ENCODE data around the gene MZT2B. TPM values are rescaled to one million over a fixed set of nuclear protein-coding genes. Genes with fewer than 3 reads are reported as not detected.
"Not testable (repeated sequence)": the region's sequence is repeated elsewhere in the genome, so short reads cannot be mapped to it uniquely, and the experiment has no call there.

MZT2B gene
- total and polyA plus RNA-seq, 2 of the 4 experiments (the other 2 are of a cell fraction) = 24.9 to 115 TPM

DNA sequence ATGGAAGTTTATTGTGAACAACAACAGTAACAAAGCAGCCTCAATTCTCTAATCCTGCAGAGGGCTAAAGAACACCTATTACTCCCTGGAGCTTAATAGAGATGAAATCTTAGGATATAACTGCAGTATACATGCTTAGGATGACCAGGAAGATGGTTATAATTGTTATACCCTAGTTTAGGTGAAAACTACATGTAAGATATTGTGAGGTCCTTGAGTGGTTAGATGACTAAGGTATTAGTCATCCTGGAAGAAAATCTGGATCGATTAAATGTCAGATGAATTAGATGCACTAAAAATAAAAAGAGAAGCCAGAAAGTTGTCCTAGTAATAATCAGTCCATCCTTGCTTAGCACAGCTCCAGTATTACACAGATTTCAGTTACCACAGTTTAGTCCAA lies 38.4 kb downstream of the MZT2B start:
- H3K4ac ChIP-seq (ENCODE audit: low read depth, low read length); in situ Hi-C loops (cut with MboI; ENCODE audit: low sequenced_read_pairs); intact Hi-C loops (cut with micrococcal nuclease); H3K9me1 ChIP-seq (ENCODE audit: insufficient read depth, low read length); H3K79me1 ChIP-seq (ENCODE audit: low read depth in 1 of 2, low read length in 2 of 2); DNase-seq; H4K91ac ChIP-seq (ENCODE audit: insufficient read depth, low read depth, low read length); H3K23ac ChIP-seq (ENCODE audit: low read depth, low read length); H4K20me1 ChIP-seq (ENCODE audit: insufficient read depth, low read length); H3K9me3 ChIP-seq (ENCODE audit: control insufficient read depth, insufficient read depth, low read length); H2AFZ ChIP-seq (replicated peaks; ENCODE audit: low read length, poor library complexity); H2AK9ac ChIP-seq (replicated peaks; ENCODE audit: low read depth, low read length, poor library complexity); H3K27me3 ChIP-seq (ENCODE audit: control insufficient read depth, insufficient read depth, low read length); H3K18ac ChIP-seq (ENCODE audit: low read depth, low read length); dilution Hi-C loops (cut with HindIII; ENCODE audit: low sequenced_read_pairs, unreplicated experiment); H2BK20ac ChIP-seq (ENCODE audit: low read depth, low read length); H3K4me3 ChIP-seq (ENCODE audit: insufficient read depth, low read depth, low read length); H2BK120ac ChIP-seq (ENCODE audit: low read depth, low read length); H2BK5ac ChIP-seq (ENCODE audit: low read depth, low read length, poor library complexity, severe bottlenecking); H3K36me3 ChIP-seq (ENCODE audit: control insufficient read depth, insufficient read depth, low read length); H4K5ac ChIP-seq (ENCODE audit: low read depth, low read length); H4K8ac ChIP-seq (ENCODE audit: low read depth in 2 of 2, low read length in 2 of 2); H3K4me2 ChIP-seq (ENCODE audit: low read depth, low read length); H3K14ac ChIP-seq (replicated peaks; ENCODE audit: low read depth, low read length); H3K9ac ChIP-seq (ENCODE audit: low read depth, low read length); ATAC-seq (ENCODE audit: low read depth); H3K27ac ChIP-seq (ENCODE audit: insufficient read depth, low read length); H3K56ac ChIP-seq (ENCODE audit: extremely low read depth, insufficient read depth, low read length); H2BK15ac ChIP-seq (ENCODE audit: low read depth, low read length); CTCF ChIA-PET; BruUV-seq (replicated peaks); H3K4me1 ChIP-seq (ENCODE audit: control insufficient read depth, insufficient read depth, low read length); POLR2A ChIA-PET (ENCODE audit: unreplicated experiment); H2AK5ac ChIP-seq (ENCODE audit: low read depth, low read length): not testable (repeated sequence)
- no CpG with 5 or more reads among the region's 1 CpG for WGBS, 2 experiments (ENCODE audit: extremely low coverage in 2 of 2, insufficient read length in 1 of 2)

DNA sequence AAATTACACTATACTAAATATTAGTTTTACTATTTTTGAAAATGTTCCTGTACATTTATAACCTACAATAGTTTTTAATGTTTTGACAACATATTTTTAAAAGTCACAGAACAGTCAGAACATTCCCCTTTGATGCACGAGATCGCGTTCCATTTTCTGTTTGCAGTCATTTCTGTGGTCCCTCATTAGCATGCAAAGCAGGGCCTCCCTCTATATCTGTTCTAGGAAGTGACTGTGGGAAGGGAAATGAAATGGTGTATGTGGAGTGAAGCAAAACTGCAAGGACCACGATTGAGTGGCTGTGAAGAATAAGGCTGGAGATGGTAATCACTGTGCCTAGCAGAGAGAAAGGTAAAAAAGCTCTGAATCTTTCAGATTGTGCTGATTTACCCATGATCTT lies 40.5 kb downstream of the MZT2B start:
- H3K56ac ChIP-seq (ENCODE audit: extremely low read depth, insufficient read depth, low read length); ATAC-seq (ENCODE audit: low read depth); H2BK20ac ChIP-seq (ENCODE audit: low read depth, low read length); H3K9me1 ChIP-seq (ENCODE audit: insufficient read depth, low read length); H4K91ac ChIP-seq (ENCODE audit: insufficient read depth, low read depth, low read length); BruUV-seq (replicated peaks); H4K5ac ChIP-seq (ENCODE audit: low read depth, low read length); H2BK120ac ChIP-seq (ENCODE audit: low read depth, low read length); H3K79me1 ChIP-seq (ENCODE audit: low read depth in 1 of 2, low read length in 2 of 2); H2BK5ac ChIP-seq (ENCODE audit: low read depth, low read length, poor library complexity, severe bottlenecking); H3K14ac ChIP-seq (replicated peaks; ENCODE audit: low read depth, low read length); POLR2A ChIA-PET (ENCODE audit: unreplicated experiment); H3K27me3 ChIP-seq (ENCODE audit: control insufficient read depth, insufficient read depth, low read length); H3K9ac ChIP-seq (ENCODE audit: low read depth, low read length); dilution Hi-C loops (cut with HindIII; ENCODE audit: low sequenced_read_pairs, unreplicated experiment); H3K27ac ChIP-seq (ENCODE audit: insufficient read depth, low read length); H3K18ac ChIP-seq (ENCODE audit: low read depth, low read length); H4K20me1 ChIP-seq (ENCODE audit: insufficient read depth, low read length); H3K4me2 ChIP-seq (ENCODE audit: low read depth, low read length); in situ Hi-C loops (cut with MboI; ENCODE audit: low sequenced_read_pairs); H3K23ac ChIP-seq (ENCODE audit: low read depth, low read length); CTCF ChIA-PET; H3K4ac ChIP-seq (ENCODE audit: low read depth, low read length); H2AK5ac ChIP-seq (ENCODE audit: low read depth, low read length); DNase-seq; H3K4me3 ChIP-seq (ENCODE audit: insufficient read depth, low read depth, low read length); H3K36me3 ChIP-seq (ENCODE audit: control insufficient read depth, insufficient read depth, low read length); intact Hi-C loops (cut with micrococcal nuclease); H3K4me1 ChIP-seq (ENCODE audit: control insufficient read depth, insufficient read depth, low read length); H2BK15ac ChIP-seq (ENCODE audit: low read depth, low read length); H2AK9ac ChIP-seq (replicated peaks; ENCODE audit: low read depth, low read length, poor library complexity); H4K8ac ChIP-seq (ENCODE audit: low read depth in 2 of 2, low read length in 2 of 2); H3K9me3 ChIP-seq (ENCODE audit: control insufficient read depth, insufficient read depth, low read length); H2AFZ ChIP-seq (replicated peaks; ENCODE audit: low read length, poor library complexity): not testable (repeated sequence)
- WGBS, 2 experiments (ENCODE audit: extremely low coverage in 2 of 2, insufficient read length in 1 of 2) = no CpG with 5 or more reads among the region's 4 CpGs

All from IMR-90 (cell line).